GM12874 (cell line): ENCODE measurements around the gene LHFPL3.

ENCODE experiments used
- TF ChIP-seq, protein P1 (sequence below): IDR thresholded peaks from 2 replicates; pipeline ENCODE4 v1.5.1; 2011; ENCODE audit warnings: low read depth, mild to moderate bottlenecking, control low read depth, low read length, moderate library complexity; ENCODE audit not compliant: insufficient read depth

The LHFPL3 gene

DNA sequence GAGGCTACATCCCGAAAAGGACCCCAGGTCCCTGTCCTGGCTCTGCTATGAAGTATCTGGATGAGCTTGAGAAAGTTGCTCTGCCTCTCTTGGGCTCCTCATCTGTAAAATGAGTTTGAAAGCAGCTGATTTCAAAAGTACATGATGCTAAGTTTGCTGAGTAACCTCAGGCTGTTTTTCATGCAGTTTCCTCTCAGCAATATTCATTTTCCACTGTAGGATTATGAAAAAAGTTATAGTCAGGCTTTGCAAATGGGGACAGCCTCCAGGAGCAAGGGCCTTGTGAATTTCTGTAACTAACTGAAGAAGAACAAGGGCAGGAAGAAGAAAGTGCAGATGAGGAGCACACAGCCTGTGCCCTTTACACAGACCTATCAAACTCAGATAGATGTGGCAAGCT lies 518.3 kb downstream of the LHFPL3 start:
- TF ChIP-seq, protein P1, sequence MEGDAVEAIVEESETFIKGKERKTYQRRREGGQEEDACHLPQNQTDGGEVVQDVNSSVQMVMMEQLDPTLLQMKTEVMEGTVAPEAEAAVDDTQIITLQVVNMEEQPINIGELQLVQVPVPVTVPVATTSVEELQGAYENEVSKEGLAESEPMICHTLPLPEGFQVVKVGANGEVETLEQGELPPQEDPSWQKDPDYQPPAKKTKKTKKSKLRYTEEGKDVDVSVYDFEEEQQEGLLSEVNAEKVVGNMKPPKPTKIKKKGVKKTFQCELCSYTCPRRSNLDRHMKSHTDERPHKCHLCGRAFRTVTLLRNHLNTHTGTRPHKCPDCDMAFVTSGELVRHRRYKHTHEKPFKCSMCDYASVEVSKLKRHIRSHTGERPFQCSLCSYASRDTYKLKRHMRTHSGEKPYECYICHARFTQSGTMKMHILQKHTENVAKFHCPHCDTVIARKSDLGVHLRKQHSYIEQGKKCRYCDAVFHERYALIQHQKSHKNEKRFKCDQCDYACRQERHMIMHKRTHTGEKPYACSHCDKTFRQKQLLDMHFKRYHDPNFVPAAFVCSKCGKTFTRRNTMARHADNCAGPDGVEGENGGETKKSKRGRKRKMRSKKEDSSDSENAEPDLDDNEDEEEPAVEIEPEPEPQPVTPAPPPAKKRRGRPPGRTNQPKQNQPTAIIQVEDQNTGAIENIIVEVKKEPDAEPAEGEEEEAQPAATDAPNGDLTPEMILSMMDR = no peak

DNA sequence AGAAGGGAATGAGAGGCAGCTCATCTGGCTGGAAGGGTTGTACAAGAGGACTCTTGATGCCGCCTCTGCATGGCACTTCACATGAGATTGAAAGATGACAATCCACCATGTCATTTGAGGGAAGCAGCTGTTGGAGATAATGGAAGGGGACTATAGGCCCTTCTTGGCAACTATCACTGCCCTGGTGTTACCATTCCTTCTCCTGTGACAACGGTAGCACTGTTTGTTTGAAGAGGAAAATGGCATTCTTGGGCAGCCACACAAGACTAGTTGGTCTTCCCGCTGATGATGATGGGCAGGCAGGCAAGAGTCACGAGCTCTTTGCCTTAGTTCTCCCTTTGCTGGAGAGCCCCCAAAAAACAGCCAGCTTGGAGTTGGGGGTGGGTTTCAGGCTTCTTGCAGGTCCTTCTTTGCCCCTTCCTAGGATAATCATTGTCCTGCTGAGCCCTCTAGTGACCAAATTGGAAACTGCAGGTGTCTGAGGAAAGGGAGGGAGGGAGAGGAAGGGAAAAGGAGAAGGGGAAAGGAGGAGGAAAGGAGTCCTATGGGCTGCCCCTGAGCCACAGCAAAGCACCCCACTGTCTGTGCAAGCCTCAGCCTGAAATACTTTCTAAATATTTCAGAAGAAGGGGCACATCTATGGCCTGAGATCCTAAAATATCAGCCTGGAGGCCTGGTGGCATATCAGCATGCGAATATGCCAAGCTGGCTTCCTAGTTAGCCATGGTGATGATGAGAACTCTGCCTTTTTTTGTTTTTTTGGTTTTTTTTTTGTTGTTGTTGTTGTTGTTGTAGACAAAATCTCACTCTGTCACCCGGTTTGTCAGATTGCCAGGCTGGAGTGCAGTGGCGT lies 520.0 kb downstream of the LHFPL3 start:
- TF ChIP-seq, protein P1 = peak; percentile 85

DNA sequence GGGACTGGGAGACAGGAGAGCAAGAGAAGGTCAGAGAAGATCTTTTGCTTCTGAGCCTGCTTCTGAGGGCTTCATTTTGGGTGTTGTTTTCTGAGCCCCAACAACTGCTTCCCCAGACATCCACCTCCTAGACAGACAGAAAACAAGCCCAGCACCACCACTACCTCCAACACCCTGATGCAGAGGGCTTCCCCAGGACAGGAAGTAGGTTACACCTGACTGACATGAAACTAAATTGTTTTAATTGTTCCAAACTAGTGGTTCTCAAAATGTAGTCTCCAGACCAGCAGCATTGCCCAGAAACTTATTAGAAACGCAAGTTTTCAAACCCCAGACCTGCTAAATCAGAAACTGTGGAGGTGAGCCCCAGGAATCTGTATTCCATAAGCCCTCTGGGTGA lies 522.0 kb downstream of the LHFPL3 start:
- TF ChIP-seq, protein P1 = no peak

DNA sequence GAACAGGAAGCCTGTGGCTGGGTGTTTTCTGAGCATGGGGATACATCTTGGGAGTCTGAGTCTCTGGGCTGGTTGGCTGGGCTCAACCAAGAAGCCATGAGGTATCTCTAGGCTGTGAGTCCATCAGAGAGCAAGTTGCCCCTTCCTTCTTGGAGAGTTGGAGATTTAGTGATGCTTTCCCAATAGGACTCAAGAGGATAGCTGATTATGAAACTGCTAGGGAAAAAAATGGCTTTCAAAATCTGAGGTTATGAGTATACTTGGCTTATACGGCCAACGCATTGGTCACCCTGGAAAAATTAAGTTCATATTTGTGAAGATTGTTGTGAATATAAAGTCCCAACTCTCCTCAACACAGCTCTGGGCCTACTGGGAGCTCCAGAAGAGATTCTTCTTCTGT lies 522.9 kb downstream of the LHFPL3 start:
- TF ChIP-seq, protein P1 = no peak

DNA sequence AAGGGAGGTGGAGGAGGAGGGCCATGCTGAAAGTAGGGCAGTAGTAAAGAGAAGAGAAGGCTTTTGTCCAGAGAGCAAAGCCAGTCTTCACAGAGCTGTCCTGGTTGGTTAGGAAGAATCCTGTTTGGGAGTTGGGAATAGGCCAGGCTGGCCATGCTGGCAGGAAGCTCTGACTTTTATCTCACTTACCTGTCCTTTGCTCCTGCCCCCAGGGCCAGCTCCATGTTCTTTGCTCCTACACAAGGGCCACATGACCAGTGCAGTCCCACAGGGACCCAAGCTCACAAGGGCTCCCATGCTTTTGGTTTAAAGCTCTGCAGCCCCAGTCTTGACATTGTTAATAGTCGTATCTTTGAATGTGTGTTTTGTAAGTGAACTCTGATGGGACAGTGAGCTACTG lies 524.0 kb downstream of the LHFPL3 start:
- TF ChIP-seq, protein P1 = no peak

DNA sequence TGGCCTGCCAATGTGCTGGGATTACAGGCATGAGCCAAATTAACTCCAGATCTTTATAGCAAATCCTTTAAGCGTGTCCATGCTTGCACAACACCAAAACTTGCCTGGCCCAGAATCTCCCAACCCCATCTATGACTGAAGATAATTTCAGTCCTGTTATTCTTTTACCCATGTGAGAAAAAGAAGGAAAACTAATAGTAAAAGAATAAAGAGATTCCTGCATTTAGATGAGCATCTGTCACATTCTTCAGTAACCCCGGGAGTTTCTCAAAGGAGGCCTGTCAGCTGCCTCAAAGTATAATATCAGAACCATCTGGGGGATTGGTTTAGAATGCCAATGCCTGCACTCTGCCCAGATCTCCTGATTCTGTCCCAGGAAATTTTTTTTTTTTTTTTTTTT lies 527.5 kb downstream of the LHFPL3 start:
- TF ChIP-seq, protein P1 = no peak

DNA sequence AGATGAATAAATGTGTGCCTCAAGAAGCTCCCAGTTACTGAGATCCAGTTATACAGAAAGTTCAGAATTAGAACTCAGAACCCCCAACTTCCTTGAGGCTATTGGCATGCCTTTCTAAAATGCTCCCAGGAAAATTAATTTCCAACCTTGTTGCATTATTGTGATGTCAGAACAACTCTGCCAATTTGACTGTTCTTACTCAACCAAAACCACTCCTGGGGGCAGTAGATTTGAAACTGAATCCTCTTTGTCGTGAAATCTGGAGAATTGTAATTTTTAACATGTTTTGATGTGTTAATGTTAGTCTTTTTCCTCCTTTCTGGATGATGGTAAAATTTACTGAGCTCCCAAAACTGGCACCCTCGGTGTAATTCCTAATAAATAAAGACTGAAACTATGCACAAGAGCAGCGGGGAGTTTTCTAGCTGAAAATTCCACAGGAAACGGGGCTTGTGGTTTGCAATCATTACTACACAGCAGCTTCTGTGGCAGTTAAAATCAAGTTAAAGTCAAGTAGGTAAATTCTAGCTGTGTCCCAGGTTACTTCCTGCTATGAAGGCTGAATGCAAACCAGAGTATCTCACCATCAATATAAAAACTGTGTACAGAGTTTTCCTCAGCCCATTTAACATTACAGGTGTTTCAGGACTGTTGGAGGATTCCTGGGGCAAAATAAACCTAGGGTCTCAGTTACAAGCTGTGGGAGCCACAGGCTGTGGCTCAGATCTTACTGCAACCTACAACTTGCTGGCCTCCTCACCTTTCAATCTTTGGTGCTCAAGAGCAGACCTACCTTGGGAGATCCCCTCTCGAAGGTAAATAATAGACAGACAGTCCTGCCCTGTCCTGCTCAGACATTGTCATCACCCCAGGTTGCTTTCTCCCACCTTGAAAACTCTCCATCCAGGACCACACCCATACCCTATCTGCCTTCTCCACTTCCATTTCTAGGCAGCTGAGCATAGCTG lies 529.3 kb downstream of the LHFPL3 start:
- TF ChIP-seq, protein P1 = no peak
